Neural cell (in vitro differentiated cells): ENCODE data around the gene WDR1. TPM values are rescaled to one million over a fixed set of nuclear protein-coding genes. Genes with fewer than 3 reads are reported as not detected.

ENCODE experiments used
- H2AFZ ChIP-seq: fragments of 200-600, 300-800 bp; sonication (generic), shearing (Covaris generic); 2 replicates; pipeline ENCODE4 v1.6.0; 2014; ENCODE audit warnings: low read depth, mild to moderate bottlenecking, antibody characterized with exemption, low read length, moderate library complexity
- H3F3A ChIP-seq: fragments of 200-600 bp; shearing (Covaris generic); 2 replicates; pipeline ENCODE4 v1.6.1; 2016; ENCODE audit warnings: mild to moderate bottlenecking, moderate library complexity, mixed read lengths, antibody characterized with exemption, low read length; ENCODE audit not compliant: insufficient read depth, poor library complexity, severe bottlenecking
- H3K27ac ChIP-seq: fragments of 200-600, 300-800 bp; sonication (generic), shearing (Covaris generic); 2 replicates; pipeline ENCODE4 v1.5.1; 2014; ENCODE audit warnings: mild to moderate bottlenecking, low read length, moderate library complexity
- H3K27me3 ChIP-seq: fragments of 300-800, 200-600 bp; sonication (generic), shearing (Covaris generic); 2 replicates; pipeline ENCODE4 v1.6.0; 2014; ENCODE audit warnings: mild to moderate bottlenecking, low read depth, low read length, moderate library complexity; ENCODE audit not compliant: insufficient read depth
- H3K36me3 ChIP-seq: fragments of 300-800, 200-600 bp; sonication (generic), shearing (Covaris generic); 2 replicates; pipeline ENCODE4 v1.5.1; 2014; ENCODE audit warnings: mild to moderate bottlenecking, antibody characterized with exemption, low read length, moderate library complexity; ENCODE audit not compliant: insufficient read depth
- H3K4me2 ChIP-seq: fragments of 300-800, 200-600 bp; sonication (generic), shearing (Covaris generic); 2 replicates; pipeline ENCODE4 v1.6.0; 2014; ENCODE audit warnings: mild to moderate bottlenecking, low read length
- H3K4me3 ChIP-seq: fragments of 300-800, 200-600 bp; sonication (generic), shearing (Covaris generic); 2 replicates; pipeline ENCODE4 v1.5.1; 2014; ENCODE audit warnings: mild to moderate bottlenecking, low read length, moderate library complexity
- H3K79me2 ChIP-seq: fragments of 200-600 bp; shearing (Covaris generic); replicated peaks from 2 replicates; pipeline ENCODE4 v1.6.0; 2014; ENCODE audit warnings: mild to moderate bottlenecking, low read length, moderate library complexity; ENCODE audit not compliant: insufficient read depth
- H3K9ac ChIP-seq: fragments of 300-800, 200-600 bp; sonication (generic), shearing (Covaris generic); 2 replicates; pipeline ENCODE4 v1.6.1; 2016; ENCODE audit warnings: mild to moderate bottlenecking, low read length, mixed read lengths
- H3K9me2 ChIP-seq: fragments of 200-600 bp; shearing (Covaris generic); 2 replicates; pipeline ENCODE4 v1.6.1; 2016; ENCODE audit warnings: mild to moderate bottlenecking, low read length, mixed read lengths; ENCODE audit not compliant: insufficient read depth
- H3K9me3 ChIP-seq: fragments of 200-600, 300-800 bp; sonication (generic), shearing (Covaris generic); 2 replicates; pipeline ENCODE4 v1.6.1; 2016; ENCODE audit warnings: mild to moderate bottlenecking, mixed run types, low read length, moderate library complexity, mixed read lengths
- H4K20me1 ChIP-seq: fragments of 200-600 bp; shearing (Covaris generic); 2 replicates; pipeline ENCODE4 v1.6.1; 2016; ENCODE audit warnings: mild to moderate bottlenecking, mixed run types; ENCODE audit not compliant: insufficient read depth
- EP300 ChIP-seq: fragments of 450-650 bp; conservative IDR thresholded peaks from 2 replicates; pipeline ENCODE4 v1.6.1; 2014; ENCODE audit warnings: antibody characterized with exemption, mild to moderate bottlenecking, moderate library complexity; ENCODE audit not compliant: poor library complexity, severe bottlenecking
- EZH2 ChIP-seq: fragments of 200-600, 300-800 bp; shearing (Covaris generic), sonication (generic); IDR thresholded peaks from 2 replicates; pipeline ENCODE4 v1.6.1; 2014; ENCODE audit warnings: antibody characterized with exemption, low read length, borderline replicate concordance, mild to moderate bottlenecking; ENCODE audit not compliant: insufficient read depth, poor library complexity, severe bottlenecking
- MXI1 ChIP-seq: fragments of 450-650 bp; conservative IDR thresholded peaks from 2 replicates; pipeline ENCODE4 v1.6.1; 2014; ENCODE audit warnings: antibody characterized with exemption, mild to moderate bottlenecking; ENCODE audit not compliant: poor library complexity, severe bottlenecking
- POLR2AphosphoS5 ChIP-seq: IDR thresholded peaks from 2 replicates; pipeline ENCODE4 v1.6.1; 2012
- RAD21 ChIP-seq: fragments of 450-650 bp; conservative IDR thresholded peaks from 2 replicates; pipeline ENCODE4 v1.6.1; 2014; ENCODE audit warnings: antibody characterized with exemption, mild to moderate bottlenecking, moderate library complexity
- SMC3 ChIP-seq: fragments of 450-650 bp; conservative IDR thresholded peaks from 2 replicates; pipeline ENCODE4 v1.6.1; 2014; ENCODE audit warnings: antibody characterized with exemption, mild to moderate bottlenecking, moderate library complexity; ENCODE audit not compliant: poor library complexity
- TAF1 ChIP-seq: IDR thresholded peaks from 2 replicates; pipeline ENCODE4 v1.6.1; 2012; ENCODE audit warnings: low read depth
- polyA plus RNA-seq: library from polyadenylated mRNA; depleted of rRNA; stranded (reverse); fragments of >200 nt; gene quantifications from 2 replicates; pipeline ENCODE4 v1.2.3, GENCODE V29; 2014
- TF ChIP-seq, protein P1 (sequence below): IDR thresholded peaks from 2 replicates; pipeline ENCODE4 v1.6.1; 2012; ENCODE audit warnings: borderline replicate concordance
- TF ChIP-seq, protein P2 (sequence below): fragments of 450-650 bp; IDR thresholded peaks from 2 replicates; pipeline ENCODE4 v1.5.1; 2014; ENCODE audit warnings: antibody characterized with exemption, mild to moderate bottlenecking, moderate library complexity; ENCODE audit not compliant: poor library complexity, severe bottlenecking

WDR1 gene
- polyA plus RNA-seq, 1 donor from 2014 or later, result 106 TPM

DNA sequence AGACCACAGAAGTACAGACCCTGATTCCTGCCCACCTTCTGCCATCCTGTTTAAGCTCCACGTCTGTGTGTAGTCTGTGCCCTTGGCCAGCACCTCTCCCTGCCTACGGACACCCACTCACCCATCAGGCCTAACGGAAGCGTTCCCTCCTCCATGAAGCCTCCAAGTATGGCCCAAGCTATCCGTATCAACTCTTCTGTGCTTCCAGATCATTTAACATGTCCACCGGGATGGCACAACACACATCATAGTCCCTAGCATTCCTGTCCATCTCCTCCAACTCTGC lies 11.7 kb downstream of the WDR1 start:
- Histone ChIP-seq H4K20me1 (peaks cover 4% of the 10 kb centered on the region), H3K9me3 (no peaks in the 10 kb centered on the region), H3K27me3 (no peaks in the 10 kb centered on the region), H2AFZ (no peak overlapping the region), H3K9ac (no peak overlapping the region), H3K4me2 (no peak overlapping the region), H3K9me2 (no peaks in the 10 kb centered on the region), H3K4me3 (no peak overlapping the region), H3F3A (no peaks in the 10 kb centered on the region), H3K27ac (no peak overlapping the region), H3K79me2 (peaks cover 15% of the 10 kb centered on the region), H3K36me3 (no peaks in the 10 kb centered on the region)
- no peak for TF ChIP-seq POLR2AphosphoS5
- no peak for TF ChIP-seq RAD21
- TF ChIP-seq, protein P1, sequence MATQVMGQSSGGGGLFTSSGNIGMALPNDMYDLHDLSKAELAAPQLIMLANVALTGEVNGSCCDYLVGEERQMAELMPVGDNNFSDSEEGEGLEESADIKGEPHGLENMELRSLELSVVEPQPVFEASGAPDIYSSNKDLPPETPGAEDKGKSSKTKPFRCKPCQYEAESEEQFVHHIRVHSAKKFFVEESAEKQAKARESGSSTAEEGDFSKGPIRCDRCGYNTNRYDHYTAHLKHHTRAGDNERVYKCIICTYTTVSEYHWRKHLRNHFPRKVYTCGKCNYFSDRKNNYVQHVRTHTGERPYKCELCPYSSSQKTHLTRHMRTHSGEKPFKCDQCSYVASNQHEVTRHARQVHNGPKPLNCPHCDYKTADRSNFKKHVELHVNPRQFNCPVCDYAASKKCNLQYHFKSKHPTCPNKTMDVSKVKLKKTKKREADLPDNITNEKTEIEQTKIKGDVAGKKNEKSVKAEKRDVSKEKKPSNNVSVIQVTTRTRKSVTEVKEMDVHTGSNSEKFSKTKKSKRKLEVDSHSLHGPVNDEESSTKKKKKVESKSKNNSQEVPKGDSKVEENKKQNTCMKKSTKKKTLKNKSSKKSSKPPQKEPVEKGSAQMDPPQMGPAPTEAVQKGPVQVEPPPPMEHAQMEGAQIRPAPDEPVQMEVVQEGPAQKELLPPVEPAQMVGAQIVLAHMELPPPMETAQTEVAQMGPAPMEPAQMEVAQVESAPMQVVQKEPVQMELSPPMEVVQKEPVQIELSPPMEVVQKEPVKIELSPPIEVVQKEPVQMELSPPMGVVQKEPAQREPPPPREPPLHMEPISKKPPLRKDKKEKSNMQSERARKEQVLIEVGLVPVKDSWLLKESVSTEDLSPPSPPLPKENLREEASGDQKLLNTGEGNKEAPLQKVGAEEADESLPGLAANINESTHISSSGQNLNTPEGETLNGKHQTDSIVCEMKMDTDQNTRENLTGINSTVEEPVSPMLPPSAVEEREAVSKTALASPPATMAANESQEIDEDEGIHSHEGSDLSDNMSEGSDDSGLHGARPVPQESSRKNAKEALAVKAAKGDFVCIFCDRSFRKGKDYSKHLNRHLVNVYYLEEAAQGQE, result no peak
- no peak for TF ChIP-seq TAF1
- no peak for TF ChIP-seq EP300
- TF ChIP-seq SMC3, result no peak
- no peak for TF ChIP-seq EZH2
- TF ChIP-seq, protein P2, sequence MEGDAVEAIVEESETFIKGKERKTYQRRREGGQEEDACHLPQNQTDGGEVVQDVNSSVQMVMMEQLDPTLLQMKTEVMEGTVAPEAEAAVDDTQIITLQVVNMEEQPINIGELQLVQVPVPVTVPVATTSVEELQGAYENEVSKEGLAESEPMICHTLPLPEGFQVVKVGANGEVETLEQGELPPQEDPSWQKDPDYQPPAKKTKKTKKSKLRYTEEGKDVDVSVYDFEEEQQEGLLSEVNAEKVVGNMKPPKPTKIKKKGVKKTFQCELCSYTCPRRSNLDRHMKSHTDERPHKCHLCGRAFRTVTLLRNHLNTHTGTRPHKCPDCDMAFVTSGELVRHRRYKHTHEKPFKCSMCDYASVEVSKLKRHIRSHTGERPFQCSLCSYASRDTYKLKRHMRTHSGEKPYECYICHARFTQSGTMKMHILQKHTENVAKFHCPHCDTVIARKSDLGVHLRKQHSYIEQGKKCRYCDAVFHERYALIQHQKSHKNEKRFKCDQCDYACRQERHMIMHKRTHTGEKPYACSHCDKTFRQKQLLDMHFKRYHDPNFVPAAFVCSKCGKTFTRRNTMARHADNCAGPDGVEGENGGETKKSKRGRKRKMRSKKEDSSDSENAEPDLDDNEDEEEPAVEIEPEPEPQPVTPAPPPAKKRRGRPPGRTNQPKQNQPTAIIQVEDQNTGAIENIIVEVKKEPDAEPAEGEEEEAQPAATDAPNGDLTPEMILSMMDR, result no peak
- TF ChIP-seq MXI1, result no peak

DNA sequence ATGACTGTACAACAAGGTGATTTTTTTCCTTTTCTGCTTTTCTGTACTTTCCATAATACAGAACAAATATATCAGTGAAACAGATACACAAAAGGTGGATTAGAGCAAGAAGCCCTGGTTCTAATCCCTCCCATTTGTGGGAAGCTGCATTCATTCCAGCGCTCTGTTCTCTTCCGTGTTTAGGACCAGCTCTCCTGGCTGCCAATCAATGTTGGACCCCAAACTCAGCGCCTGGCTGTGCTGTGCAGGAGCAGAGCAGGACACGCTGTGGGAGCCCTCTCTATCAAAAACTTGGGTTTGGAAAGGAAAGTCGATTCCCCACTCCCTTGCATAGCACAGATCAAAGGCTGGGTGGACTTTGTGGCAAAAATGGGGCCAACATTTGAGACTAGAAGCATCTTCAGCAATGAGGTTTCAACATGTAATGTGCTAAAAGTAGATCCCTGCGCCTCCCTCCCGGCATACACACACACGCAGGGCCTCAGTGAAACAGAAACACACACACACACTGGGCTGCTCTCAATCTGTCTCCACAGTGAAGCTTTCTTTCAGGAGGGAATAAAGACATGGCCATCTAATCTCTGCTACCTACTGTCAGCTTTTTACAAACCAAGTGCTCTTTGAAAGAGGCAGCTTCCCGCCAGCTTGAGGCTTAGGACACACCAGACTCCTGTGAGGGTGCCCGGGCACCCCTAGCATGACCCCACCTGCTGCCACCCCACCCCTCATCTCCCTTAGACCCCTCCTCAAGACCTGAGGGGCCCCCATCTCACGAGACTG lies 12.2 kb downstream of the WDR1 start:
- no peak for TF ChIP-seq EZH2
- TF ChIP-seq RAD21, result no peak
- no peak for TF ChIP-seq MXI1
- no peak for TF ChIP-seq TAF1
- no peak for TF ChIP-seq POLR2AphosphoS5
- TF ChIP-seq, protein P1, result no peak
- no peak for TF ChIP-seq EP300
- TF ChIP-seq, protein P2, result no peak
- TF ChIP-seq SMC3, result no peak
- Histone ChIP-seq H3K9me2 (no peaks in the 10 kb centered on the region), H3K9ac (no peak overlapping the region), H2AFZ (no peak overlapping the region), H3K36me3 (no peaks in the 10 kb centered on the region), H3K79me2 (peaks cover 10% of the 10 kb centered on the region), H3K27ac (no peak overlapping the region), H3K4me2 (no peak overlapping the region), H3K27me3 (no peaks in the 10 kb centered on the region), H3K4me3 (no peak overlapping the region), H3K9me3 (no peaks in the 10 kb centered on the region), H3F3A (no peaks in the 10 kb centered on the region), H4K20me1 (peaks cover 4% of the 10 kb centered on the region)
